HG03045 (cell line): ENCODE measurements around the gene CADPS.

ENCODE experiments used
- ATAC-seq: cut with Tn5 transposase; IDR thresholded peaks from one replicate; pipeline ENCODE4 v1.9.1; 2021; ENCODE audit warnings: mild to moderate bottlenecking, moderate library complexity; ENCODE audit not compliant: unreplicated experiment

Gene CADPS

GRCh38 chr3:62815981-62816380 lies 59.2 kb downstream of the CADPS start:
- no peak for ATAC-seq

GRCh38 chr3:62812631-62813030 lies 62.6 kb downstream of the CADPS start:
- no peak for ATAC-seq

DNA sequence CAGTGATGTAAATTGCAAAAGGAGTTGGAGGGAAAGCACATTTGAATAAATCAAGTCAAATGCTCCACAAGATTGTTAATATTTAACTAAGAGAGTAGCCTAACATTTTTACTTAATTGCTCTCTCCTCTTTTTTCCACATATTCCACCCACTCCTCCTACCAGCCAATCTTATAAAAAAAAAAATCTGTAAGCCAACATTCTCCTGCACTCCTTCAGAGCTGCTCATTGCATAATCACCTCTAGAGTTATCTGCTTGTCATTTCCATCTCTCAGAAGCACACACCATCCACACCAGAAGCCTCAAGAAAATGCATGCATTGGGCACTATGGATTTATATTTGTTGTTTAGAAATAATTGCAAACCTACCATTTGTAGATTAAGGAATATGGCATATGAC lies 64.1 kb downstream of the CADPS start:
- ATAC-seq, result no peak

- ATAC-seq, result no peak
These were observed 65.8 kb downstream of the CADPS start for GRCh38 chr3:62809369-62809768.

DNA sequence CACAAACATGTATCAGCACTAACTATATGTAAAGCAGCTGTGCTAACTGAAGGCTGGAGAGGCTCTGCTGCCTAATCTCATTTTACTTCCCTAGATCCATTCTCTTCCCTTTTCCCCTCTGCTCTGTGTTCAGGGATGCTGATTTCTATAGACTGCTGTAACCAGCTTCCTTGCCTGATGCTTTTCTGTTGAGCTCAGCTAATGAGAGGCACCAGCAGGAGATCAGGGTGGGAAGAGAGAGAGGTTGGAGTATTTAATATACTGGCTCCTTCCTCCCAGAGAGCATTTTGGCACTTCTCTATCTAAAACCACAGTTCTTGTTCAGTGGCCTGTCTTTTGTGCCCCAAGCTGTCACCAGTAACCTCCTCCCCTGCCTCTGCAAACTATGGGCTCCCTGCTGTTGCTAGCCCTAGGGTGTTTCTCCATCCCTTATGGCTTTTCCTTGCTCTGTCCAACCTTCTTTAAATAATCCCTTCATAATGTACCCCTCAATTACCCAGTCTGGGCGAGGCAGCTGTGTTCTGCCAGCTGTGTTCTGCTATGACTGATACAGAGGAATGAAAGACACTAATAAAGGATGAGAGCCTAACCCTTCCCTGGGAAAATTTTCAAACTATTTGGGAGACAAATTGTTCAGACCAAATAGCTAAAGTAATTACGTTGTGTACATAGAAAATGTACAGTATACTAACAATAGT lies 69.5 kb downstream of the CADPS start:
- ATAC-seq, result no peak

GRCh38 chr3:62805106-62805505 lies 70.1 kb downstream of the CADPS start:
- ATAC-seq, result no peak

DNA sequence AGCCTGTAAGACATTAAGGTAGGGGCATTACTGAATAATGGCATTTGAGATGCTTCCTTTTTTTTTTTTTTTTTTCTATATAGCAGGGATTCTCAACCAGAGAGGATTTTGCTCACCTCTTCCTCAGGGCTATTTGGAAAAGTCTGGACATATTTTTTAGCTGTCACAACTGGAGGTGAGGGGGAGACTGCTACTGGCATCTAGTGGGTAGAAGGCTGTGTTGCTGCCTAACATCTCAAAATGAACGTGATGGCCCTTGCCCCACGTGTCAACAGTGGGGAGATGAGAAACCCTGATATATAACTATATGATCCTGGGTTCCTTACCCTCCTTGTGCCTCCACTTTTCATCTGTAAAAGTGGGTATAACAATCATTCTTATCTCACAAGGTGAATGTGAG lies 71.9 kb downstream of the CADPS start:
- no peak for ATAC-seq

- no peak for ATAC-seq
These were observed 77.2 kb downstream of the CADPS start for GRCh38 chr3:62798000-62798399.

DNA sequence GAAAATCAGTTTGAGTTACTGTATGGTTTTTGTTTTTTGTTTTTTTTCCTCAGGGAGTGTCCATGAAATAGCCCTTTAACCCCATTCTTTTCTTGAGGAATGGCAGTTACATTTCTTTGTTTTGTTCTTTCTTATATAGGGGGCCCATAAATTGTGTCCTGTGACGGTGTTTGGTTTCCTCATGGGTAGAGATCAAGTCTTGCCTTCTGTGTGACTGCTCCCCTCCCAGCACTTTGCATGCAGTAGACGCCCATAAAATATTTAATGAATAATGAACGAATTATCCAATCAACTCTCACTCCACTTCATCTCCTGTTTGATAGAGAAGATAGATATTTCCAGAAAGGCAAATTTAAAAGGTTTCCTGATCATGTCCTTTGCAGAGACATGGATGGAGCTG lies 78.1 kb downstream of the CADPS start:
- no peak for ATAC-seq

DNA sequence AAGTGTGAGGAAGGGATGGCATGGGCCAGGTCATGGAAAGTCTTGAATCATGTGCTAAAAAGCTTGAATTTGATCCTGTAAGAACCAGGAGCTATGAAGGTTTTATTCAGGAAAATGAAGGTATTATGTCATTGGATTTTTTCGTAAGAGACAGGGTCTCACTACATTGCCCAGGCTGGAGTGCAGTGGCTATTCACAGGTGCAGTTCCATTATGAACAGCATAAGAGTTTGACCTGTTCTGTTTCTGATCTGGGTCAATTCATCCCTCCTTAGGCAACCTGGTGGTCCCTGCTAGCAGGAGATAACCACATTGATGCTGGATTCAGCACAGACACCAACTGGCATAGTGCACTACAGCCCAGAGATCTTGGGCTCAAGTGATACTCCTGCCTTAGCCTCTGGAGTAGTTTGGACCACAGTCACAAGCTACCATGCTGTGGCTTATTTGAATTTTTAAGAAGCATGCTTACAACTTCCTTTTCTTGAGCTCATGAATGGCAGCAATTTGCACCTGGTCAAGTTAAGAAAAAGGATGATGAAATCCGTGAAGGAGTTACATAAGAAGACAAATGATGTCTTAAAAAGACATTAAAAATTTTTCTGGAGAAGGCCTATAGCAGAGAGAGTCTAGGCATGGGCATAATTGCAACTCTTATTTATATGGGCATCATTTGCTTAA lies 79.1 kb downstream of the CADPS start:
- ATAC-seq, result no peak

- no peak for ATAC-seq
These were observed 81.3 kb downstream of the CADPS start for GRCh38 chr3:62793946-62794345.

DNA sequence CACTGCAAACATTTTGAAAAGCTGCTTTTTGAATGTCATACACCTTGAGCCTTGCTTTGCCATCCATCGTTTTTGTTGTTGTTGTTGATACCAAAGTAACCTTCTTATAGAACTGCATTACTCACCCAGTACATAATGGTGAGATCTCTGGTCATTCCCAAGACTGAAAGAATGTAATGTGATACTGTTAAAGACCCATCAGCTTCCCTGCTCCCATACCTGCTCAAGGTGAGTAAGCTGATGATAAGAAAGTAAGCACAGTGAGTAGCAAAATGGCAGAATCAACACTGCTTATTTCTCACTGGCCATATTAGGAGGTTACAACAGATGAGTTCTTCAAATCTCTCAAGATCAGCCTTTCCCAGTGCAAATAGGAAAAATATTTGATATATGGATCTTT lies 89.8 kb downstream of the CADPS start:
- ATAC-seq, result no peak

DNA sequence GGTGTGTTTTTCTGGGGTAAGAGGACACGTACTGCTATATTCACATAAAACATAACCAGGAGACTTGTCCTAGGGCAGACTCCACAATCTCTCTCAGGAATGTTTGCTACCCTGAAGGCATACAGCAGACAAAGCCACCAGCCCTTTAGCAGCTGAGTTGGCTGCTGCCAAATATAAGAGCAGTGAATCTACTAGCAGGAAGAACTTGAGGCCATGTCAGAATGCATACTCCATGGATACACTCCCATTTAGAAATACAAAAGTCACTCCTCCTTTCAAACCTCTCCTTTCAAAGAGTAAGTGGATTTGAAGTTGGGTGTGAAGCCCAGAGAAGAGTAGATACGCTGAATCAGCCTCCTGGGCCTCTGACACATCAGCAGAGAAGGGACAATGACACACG lies 94.1 kb downstream of the CADPS start:
- no peak for ATAC-seq

DNA sequence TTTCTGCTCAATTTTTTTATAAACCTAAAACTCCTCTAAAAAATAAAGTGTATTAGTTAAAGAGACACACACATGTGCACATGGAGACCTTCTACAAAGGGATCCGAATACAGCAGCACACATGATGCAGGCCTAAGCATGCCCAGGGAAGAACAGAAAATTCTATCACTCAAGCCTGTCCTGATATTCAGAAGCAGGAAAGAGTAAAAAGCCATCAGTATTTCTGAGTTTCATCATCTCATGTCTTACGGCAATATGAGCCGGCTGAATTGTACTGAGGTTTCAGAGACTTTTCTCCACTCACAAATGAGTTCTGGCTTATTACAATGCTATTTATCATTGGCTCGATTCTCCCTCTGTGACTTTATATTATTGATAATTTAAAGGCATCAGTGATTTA lies 97.5 kb downstream of the CADPS start:
- ATAC-seq, result no peak

DNA sequence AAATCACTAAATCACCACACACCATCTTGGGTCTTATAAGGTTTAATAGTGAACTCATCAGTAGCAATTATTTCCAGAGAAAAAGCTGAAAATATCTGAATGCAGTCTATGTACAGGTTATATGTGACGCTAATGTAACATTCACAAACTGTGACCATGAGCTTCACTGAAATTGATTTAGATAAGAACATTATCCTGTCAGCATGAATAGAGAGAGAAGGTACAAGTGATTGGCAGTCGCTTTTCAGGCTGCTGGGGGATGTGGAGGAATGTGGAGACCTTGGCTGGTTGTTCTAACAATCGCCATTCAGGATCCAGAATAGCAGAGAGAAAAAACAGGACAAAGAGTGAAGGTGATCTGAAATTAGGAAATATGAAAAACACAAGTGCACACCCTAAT lies 98.1 kb downstream of the CADPS start:
- no peak for ATAC-seq

DNA sequence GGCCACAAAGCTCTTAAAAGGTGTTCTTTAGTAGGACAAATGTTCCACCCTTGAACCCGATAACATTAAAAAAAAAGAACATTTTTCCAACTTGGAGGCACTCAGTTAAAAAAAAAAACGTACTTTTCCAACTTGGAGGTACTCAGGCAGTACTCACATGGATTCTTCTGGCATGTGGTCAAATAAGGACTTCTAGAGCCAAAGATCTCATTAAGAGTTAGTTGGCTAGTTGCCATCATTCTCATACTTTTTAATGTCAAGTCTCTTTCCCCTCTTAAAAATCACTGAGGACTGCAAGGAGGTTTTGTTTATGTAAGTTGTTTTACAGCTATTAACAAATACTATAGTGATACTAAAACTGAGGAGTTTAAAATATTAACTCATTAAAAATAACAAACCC lies 101.0 kb downstream of the CADPS start:
- no peak for ATAC-seq

DNA sequence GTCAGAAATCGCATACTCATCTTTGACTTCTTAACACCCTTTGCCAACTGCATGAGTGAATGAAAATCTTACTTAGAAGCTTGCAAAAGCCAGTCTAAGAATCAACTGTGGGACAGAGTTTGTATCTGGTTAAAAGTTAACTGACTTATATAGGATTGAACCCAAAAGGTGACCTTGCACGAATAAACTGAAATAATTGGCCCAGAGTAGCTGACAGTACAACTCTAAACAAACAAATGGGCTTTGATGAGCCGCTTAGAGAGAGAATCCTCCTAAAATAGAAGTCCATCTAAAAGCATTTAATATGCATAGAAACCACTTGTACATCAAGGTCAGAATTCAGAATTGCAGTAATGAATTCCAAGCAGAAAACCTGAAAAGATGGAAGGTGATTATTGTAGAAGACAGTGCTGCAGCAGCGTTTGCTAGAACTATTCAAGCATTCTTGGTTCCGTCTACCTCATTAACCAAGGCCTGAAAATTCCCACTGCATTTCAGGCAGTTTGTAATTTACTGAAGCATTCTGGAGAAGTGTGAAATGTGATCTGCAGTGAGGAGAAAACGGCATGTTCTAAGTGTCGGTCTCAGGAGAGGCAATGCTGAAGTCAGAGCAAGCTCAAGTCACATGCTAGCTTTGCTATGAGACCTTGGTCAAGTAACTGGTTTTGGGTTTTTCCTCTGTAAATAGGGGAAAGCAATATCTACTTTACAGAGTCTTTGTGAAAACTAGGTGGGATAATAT lies 103.7 kb downstream of the CADPS start:
- ATAC-seq, result no peak

DNA sequence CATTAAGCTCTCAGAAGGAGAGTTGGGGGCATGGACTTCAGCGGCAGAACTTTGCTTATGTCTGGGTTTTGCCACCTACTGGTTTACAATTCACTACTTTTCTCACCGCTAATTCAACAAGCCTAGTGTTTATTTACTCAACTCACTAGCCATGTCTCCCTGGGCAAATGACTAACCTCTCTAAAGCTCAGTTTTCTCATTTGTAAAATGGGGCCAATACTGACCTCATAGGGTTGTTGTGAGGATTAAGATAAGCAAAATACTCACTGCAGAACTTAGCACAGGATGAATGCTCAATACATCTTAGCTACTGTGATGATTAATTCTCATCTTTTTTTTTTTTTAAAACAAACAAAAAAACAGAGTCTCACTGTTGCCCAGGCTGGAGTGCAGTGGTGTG lies 106.3 kb downstream of the CADPS start:
- no peak for ATAC-seq

DNA sequence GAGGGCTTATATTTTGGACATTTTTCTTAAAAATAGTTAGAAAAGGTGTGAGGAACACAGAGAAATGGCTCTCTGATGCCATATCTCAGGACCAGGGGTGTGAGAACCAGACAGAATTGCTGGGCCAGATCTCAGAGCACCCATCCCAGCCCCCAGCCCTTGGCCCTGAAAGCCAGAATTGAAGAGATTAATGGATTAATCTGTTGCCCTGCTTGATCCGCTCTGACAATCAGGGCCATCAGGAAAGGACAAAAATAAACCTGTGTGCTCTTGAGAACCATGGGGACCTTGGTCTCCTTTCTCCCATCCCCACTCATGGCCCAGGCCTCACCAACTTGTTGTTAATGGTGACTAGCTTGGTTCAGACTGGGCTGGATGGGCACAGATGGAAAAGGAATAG lies 113.5 kb downstream of the CADPS start:
- ATAC-seq, result no peak

DNA sequence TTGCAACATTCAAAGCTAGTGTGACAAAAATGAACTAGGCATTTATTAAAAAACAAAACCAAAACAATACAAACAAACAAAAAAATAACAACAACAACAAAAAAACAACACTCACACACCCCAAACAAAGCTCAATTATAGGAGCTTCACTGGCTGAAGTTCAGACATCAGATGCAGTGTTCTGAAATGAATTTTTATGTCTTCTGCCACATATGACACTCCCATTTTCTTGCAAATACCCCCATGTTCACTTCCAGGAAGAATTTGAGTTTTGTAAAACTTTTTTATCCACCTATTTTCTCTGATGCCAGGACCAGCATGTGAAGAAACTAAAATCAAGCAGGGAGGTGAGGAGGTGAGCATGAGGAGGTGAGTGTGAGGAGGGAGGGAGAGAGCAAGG lies 113.9 kb downstream of the CADPS start:
- ATAC-seq, result no peak

DNA sequence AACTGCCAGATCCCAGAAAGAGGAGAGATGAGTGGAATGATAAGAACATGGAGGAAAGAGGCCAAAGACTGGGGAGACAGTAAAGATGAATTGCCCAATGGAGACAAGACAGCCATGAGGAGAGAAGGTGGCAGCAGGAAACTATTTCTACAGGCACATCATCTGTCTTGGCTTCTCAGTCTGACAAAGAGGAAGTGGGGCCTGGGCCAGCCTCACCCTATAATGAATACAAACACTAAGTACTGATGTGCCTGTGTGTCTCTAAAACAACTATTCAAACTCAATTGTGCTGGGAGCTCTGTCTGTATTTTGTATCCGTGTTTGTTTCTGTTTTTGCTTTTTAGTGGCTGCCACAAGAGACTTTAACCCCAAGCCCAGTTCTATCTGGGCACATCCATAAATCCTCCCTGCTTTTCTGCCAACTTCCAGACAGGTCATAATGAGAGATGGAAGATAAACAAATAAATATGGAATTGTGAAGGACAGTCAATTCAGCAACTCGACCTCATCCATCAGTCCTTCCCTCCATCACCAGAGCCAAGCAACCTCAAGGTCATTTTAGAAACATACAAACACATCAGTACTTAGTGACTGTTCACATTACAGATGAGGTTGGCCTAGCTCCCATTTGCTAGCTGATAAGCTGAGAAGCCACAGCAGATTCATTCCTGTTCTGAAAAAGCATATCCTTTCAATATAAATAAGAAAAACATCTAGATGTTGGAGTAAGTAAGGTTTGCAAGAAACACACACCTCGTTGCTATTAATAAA lies 116.7 kb downstream of the CADPS start:
- ATAC-seq, result no peak
